ENCODE data around the gene PARD3B.

PARD3B gene

GRCh38 chr2:205013586-205013985 lies 468.3 kb downstream of the PARD3B start:
- FAIRE-seq, result no peak
- TF ChIP-seq CTCF (IDR thresholded peaks at IDR 0.05; ENCODE audit: insufficient read depth, missing control alignments), result no peak

DNA sequence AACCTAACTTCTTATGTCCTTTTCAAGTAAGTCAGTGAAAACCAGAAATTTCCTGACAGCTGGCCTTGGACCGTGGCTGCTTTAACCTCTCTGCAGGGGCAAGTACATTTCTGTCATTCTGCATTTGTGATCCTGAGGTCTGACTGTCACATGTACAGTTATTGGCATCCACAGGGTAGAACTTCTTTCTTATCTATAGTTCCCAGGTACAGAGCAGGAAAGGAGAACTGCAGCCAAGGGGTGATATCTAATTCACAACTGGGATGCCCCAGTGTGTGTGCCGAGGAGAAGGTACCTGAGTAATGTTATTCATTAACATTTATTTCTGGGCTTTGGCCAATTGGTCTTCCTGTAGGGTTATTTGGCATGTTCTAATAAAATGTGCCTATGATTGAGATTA lies 468.9 kb downstream of the PARD3B start:
- DNase-seq (ENCODE audit: insufficient read length, low spot score) (no peak), FAIRE-seq (no peak)
- TF ChIP-seq CTCF (IDR thresholded peaks at IDR 0.05; ENCODE audit: insufficient read depth, missing control alignments), result no peak

More at GRCh38 chr2:205013586-205013985, 468.3 kb downstream of the PARD3B start:
- no peak for DNase-seq (ENCODE audit: insufficient read length, low spot score)

- DNase-seq (ENCODE audit: insufficient read length, low spot score) (no peak), FAIRE-seq (no peak)
These were observed 472.1 kb downstream of the PARD3B start for GRCh38 chr2:205017381-205017780.

GRCh38 chr2:205017912-205018311 lies 472.6 kb downstream of the PARD3B start:
- DNase-seq (ENCODE audit: insufficient read length, low spot score) (no peak), FAIRE-seq (no peak)
- no peak for TF ChIP-seq CTCF (IDR thresholded peaks at IDR 0.05; ENCODE audit: insufficient read depth, missing control alignments)

More at GRCh38 chr2:205017381-205017780, 472.1 kb downstream of the PARD3B start:
- TF ChIP-seq CTCF (IDR thresholded peaks at IDR 0.05; ENCODE audit: insufficient read depth, missing control alignments), result no peak

DNA sequence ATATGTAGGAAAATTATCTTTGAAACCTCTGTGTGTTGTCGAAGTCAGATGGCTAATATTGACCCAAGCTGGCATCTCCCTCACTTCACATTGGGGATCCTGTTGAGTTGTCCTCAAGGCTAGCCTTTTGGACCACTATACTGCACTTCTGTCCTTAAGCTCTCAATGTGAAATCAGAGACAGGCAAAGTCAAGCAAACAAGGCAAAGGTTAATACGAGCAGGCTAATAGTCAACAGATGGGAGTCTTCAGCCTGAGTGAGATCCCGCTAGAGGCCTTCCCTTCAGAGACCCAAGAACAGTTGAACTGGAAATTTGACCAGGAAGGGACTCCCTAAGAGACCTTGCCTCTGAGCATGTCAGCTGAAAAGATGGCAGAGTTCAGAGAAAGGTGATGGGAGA lies 475.4 kb downstream of the PARD3B start:
- DNase-seq (ENCODE audit: insufficient read length, low spot score) (no peak), FAIRE-seq (no peak)
- TF ChIP-seq CTCF (IDR thresholded peaks at IDR 0.05; ENCODE audit: insufficient read depth, missing control alignments), result no peak

DNA sequence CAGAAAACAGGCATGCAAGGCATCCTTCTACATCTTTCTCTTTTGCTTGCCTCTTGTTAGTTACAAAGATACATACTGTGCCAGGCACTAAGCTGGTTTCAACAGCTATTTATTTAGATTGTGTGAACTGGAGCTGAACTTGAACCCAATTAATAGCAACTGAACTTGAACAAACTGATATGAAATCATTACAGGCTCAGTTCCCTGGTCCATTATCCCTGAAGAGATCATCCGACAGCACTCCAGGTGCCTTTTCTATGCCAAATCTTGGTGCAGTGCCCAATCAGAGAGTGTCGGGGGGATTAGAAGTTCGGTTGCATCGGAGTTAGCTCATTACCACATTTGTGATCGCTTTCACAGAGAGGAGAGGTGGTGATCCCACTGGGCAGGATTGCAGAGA lies 477.6 kb downstream of the PARD3B start:
- no peak for TF ChIP-seq CTCF (IDR thresholded peaks at IDR 0.05; ENCODE audit: insufficient read depth, missing control alignments)
- no peak for DNase-seq (ENCODE audit: insufficient read length, low spot score)
- no peak for FAIRE-seq

GRCh38 chr2:205024822-205025518 lies 479.7 kb downstream of the PARD3B start:
- TF ChIP-seq CTCF (IDR thresholded peaks at IDR 0.05; ENCODE audit: insufficient read depth, missing control alignments), result no peak
- FAIRE-seq, result no peak
- DNase-seq (ENCODE audit: insufficient read length, low spot score), result no peak

Data from D721Med (cell line).